ACC112 (cell line): ENCODE measurements around the gene ARPP19.
"Not testable (repeated sequence)": the region's sequence is repeated elsewhere in the genome, so short reads cannot be mapped to it uniquely, and the experiment has no call there.

Experiments used
- H2AFZ ChIP-seq: fragments of 200-600 bp; sonication (generic); one replicate; pipeline ENCODE4 v1.6.0; 2017; ENCODE audit warnings: antibody characterized with exemption, low read length; ENCODE audit not compliant: unreplicated experiment
- H3K27ac ChIP-seq: fragments of 200-600 bp; sonication (generic); 2 replicates; pipeline ENCODE4 v1.5.1; 2014; ENCODE audit warnings: low read depth, mild to moderate bottlenecking, antibody characterized with exemption, low read length, moderate library complexity
- H3K27me3 ChIP-seq: fragments of 200-600 bp; sonication (generic); 2 replicates; pipeline ENCODE4 v1.6.1; 2014; ENCODE audit warnings: mild to moderate bottlenecking, antibody characterized with exemption, low read length, moderate library complexity, mixed read lengths; ENCODE audit not compliant: insufficient read depth
- H3K36me3 ChIP-seq: fragments of 200-600 bp; sonication (generic); 2 replicates; pipeline ENCODE4 v1.6.1; 2016; ENCODE audit warnings: mild to moderate bottlenecking, antibody characterized with exemption, low read length, moderate library complexity, mixed read lengths; ENCODE audit not compliant: insufficient read depth
- H3K4me1 ChIP-seq: fragments of 200-600 bp; sonication (generic); one replicate; pipeline ENCODE4 v1.6.1; 2016; ENCODE audit warnings: low read length, mixed read lengths; ENCODE audit not compliant: insufficient read depth, unreplicated experiment, control insufficient read depth
- H3K4me3 ChIP-seq: fragments of 200-600 bp; sonication (generic); 2 replicates; pipeline ENCODE4 v1.5.1; 2014; ENCODE audit warnings: mild to moderate bottlenecking, low read depth, low read length
- H3K79me2 ChIP-seq: fragments of 200-600 bp; sonication (generic); one replicate; pipeline ENCODE4 v1.6.0; 2016; ENCODE audit warnings: low read length; ENCODE audit not compliant: control insufficient read depth, unreplicated experiment, insufficient read depth

ARPP19 gene

DNA sequence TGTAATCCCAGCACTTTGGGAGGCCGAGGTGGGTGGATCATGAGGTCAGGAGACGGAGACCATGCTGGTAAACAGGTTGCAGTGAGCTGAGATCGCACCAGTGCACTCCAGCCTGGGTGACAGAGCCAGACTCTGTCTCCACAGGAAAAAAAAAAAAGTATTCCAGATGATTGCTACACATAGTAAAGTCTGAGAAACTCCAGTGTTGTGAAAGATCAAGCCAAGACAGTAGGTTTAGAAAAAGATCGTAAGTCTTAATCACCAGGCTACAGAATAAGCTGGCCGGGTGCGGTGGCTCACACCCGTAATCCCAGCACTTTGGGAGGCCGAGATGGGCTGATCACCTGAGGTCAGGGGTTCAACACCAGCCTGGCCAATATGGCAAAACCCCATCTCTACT is 56.0 kb downstream of the ARPP19 start:
- peaks cover 26% of the 10 kb centered on the region for H3K79me2 ChIP-seq
- H3K27ac ChIP-seq: not testable (repeated sequence)

DNA sequence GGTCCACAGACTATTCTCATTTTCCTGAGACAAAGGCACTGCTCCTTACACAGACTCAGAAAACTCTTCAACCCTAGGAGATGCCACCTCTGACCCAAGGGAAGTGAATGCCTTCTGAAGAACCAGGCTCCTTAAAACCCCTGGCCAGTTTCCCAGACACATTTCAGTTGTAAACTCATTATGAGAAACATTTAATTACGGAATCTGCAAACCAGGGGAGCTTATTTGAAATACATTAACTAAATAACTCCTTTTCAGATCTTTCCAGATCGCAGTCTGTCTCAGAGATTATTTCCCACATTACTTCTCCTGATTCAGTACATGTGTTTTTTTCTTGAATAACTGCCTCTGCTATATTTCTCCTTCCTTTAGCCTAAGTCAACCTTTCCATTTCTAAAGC is 57.7 kb downstream of the ARPP19 start:
- Histone ChIP-seq H3K4me3 (no peak overlapping the region), H3K4me1 (no peaks in the 10 kb centered on the region), H3K27ac (no peak overlapping the region), H3K27me3 (no peaks in the 10 kb centered on the region), H3K79me2 (peaks cover 25% of the 10 kb centered on the region), H3K36me3 (no peaks in the 10 kb centered on the region), H2AFZ (no peak overlapping the region)

More for the DNA sequence above, 56.0 kb downstream of the ARPP19 start:
- H3K27me3 ChIP-seq, H2AFZ ChIP-seq, H3K36me3 ChIP-seq, H3K4me3 ChIP-seq, H3K4me1 ChIP-seq: not testable (repeated sequence)

DNA sequence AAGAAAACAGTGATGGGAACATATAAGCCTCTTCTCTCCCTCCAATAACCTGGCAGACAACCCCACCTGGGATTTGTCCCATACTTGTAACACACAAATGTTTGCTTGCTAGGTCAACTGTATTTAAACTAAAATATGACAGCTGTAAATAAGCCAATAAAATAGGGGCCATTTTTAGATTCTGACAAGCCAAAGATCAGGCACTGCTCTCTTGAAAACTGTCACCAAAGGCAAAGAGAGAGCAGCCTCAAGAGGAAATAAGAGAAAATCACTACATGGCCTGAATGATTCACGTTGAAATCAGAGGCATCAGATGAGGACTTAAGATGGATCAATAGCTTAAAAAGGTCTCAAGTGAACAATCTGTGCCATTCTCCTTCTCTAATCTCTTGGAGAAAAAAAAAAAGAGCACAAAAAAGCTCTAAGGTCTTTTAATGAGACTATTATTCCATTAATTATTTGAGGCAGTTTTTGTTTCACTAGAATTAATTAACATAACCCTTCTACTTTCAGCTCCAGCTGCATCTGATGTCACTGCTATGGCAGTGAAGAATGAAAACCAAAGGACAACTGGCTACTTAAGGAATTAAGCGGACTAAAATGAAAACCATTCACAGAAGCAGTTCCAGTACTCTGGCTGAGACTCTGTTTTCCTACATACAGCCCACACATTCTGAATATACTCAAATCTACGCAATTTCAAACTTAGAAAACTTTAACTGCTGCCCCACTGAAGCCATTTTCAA is 59.2 kb downstream of the ARPP19 start:
- Histone ChIP-seq H2AFZ (no peak overlapping the region), H3K4me1 (no peaks in the 10 kb centered on the region), H3K36me3 (no peaks in the 10 kb centered on the region), H3K79me2 (peaks cover 26% of the 10 kb centered on the region), H3K4me3 (no peak overlapping the region), H3K27me3 (no peaks in the 10 kb centered on the region), H3K27ac (no peak overlapping the region)

DNA sequence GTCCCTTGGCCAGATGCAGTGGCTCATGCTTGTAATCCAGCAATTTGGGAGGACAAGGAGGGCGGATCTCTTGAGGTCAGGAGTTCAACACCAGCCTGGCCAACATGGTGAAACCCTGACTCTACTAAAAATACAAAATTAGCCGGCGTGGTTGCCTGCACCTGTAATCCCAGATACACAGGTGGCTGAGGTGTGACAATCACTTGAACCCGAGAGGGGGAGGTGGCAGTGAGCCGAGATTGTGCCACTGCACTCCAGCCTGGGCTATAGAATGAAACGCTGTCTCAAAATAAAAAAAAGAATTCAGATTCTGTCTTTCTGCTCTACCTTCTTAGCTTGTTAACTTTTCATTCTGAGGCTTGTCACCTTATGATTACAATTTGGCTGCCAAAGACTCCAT is 62.3 kb downstream of the ARPP19 start:
- Histone ChIP-seq H3K27ac (no peak overlapping the region), H3K36me3 (no peaks in the 10 kb centered on the region), H3K79me2 (peaks cover 20% of the 10 kb centered on the region), H3K4me1 (peaks cover 11% of the 10 kb centered on the region), H2AFZ (no peak overlapping the region), H3K27me3 (no peaks in the 10 kb centered on the region), H3K4me3 (no peak overlapping the region)

DNA sequence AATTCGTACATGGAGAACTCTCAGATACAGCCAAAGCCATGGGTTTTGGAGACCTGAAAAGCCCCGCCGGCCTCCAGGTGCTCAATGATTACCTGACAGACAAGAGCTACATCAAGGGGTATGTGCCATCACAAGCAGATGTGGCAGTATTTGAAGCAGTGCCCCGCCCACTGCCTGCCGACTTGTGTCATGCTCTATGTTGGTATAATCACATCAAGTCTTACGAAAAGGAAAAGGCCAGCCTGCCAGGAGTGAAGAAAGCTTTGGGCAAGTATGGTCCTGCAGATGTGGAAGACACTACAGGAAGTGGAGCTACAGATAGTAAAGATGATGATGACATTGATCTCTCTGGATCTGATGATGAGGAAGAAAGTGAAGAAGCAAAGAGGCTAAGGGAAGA is 63.7 kb downstream of the ARPP19 start:
- Histone ChIP-seq H3K27ac (no peak overlapping the region), H3K36me3 (no peaks in the 10 kb centered on the region), H3K27me3 (no peaks in the 10 kb centered on the region), H3K4me1 (peaks cover 11% of the 10 kb centered on the region), H3K4me3 (no peak overlapping the region), H2AFZ (no peak overlapping the region), H3K79me2 (peaks cover 11% of the 10 kb centered on the region)

DNA sequence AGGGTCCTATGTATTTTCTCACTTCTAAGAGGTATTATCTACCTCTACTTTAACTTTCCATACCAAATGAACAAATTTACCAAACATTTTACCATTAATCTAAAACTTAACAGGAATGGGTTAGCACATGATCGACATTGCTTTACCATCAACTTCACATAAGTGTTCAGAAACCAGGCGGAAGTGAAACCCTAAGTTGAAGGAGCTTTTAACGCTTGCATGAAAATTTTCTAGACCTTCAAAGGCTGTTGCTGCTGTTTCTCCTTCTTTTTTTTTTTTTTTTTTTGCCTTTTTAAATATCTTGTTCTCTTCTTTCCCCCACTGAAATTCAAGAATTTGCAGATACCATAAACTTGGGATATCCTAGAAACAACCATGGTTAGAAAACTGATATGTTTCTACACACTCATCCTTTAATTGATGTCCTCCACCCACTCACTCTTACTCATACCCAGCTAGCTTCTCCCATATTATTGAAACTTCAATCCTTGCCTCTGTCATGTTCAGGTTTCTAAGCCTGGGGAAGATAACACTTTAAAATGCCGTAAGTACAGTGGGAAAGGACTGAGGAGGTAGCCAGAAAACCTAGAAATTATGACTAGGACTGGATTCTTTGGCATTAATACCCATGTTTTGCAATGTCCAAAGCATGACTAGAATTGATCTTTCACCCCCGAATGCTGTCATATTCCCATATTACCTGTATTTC is 64.9 kb downstream of the ARPP19 start:
- Histone ChIP-seq H3K27ac (peak overlapping the region; percentile 32), H3K4me1 (peaks cover 11% of the 10 kb centered on the region), H3K4me3 (no peak overlapping the region), H3K36me3 (no peaks in the 10 kb centered on the region), H3K27me3 (no peaks in the 10 kb centered on the region), H2AFZ (no peak overlapping the region), H3K79me2 (peaks cover 6% of the 10 kb centered on the region)

DNA sequence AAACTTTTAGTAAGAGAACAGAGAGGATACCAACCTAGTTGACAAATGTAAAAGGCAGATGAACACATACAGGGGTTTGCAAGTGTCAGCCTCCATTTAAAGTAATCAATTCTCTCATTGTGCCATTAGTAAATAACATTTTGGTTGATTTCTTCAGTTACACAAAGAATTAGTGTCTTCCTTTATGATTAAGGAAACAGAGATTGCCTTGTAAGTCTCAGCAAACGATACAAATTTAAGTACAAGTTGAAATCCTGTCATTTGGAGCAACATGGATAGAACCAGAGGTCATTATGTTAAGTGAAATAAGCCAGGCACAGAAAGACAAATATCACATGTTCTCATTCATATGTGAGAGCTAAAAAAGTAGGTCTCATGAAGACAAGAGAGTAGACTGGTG is 66.2 kb downstream of the ARPP19 start:
- H3K36me3 ChIP-seq: no peaks in the 10 kb centered on the region
- no peak overlapping the region for H2AFZ ChIP-seq
- H3K4me3 ChIP-seq: no peak overlapping the region
- no peaks in the 10 kb centered on the region for H3K27me3 ChIP-seq
- H3K79me2 ChIP-seq: peaks cover 2% of the 10 kb centered on the region
- H3K4me1 ChIP-seq: peaks cover 16% of the 10 kb centered on the region
- H3K27ac ChIP-seq: no peak overlapping the region

DNA sequence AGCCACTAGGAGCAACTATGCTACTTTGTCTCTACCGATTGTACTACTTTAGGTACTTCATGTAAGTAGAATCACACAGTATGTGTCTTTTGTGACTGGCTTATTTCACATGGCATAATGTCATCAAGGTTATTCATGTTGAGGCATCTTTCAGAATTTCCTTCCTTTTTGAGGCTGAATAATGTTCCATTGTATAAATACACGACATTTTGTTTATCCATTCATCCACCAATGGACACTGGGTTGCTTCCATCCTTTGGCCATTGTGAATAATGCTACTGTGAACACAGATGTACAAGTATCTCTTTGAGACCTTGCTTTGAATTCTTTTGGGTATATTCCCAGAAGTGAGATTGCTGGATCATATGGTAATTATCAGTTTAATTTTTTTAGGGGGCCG is 69.3 kb downstream of the ARPP19 start:
- no peaks in the 10 kb centered on the region for H3K36me3 ChIP-seq

DNA sequence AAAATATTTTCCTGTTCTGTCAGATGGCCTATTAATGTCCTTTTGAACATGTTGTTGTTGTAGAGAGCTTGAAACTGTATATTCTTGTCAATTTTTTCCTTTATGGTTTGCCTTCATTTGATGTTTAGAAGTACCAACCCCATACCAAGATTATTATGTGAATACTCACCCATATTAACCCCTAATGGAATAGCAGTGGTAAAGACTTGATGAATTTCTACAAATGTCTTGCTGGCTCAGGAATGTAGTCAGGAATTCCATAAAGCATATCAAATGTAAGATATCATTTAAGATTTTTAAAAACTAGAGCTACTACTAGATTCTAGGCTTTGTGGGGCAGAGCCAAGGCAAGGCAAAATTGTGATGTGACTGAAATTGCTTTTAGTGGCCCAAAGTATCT is 70.1 kb downstream of the ARPP19 start:
- no peak overlapping the region for H3K4me3 ChIP-seq
- no peaks in the 10 kb centered on the region for H3K79me2 ChIP-seq
- H3K4me1 ChIP-seq: peaks cover 28% of the 10 kb centered on the region
- no peaks in the 10 kb centered on the region for H3K27me3 ChIP-seq
- peak overlapping the region; percentile 0 for H2AFZ ChIP-seq
- H3K36me3 ChIP-seq: no peaks in the 10 kb centered on the region
- H3K27ac ChIP-seq: no peak overlapping the region

More for the DNA sequence above, 69.3 kb downstream of the ARPP19 start:
- H2AFZ ChIP-seq: no peak overlapping the region
- H3K4me1 ChIP-seq: peaks cover 28% of the 10 kb centered on the region
- H3K27me3 ChIP-seq: no peaks in the 10 kb centered on the region
- H3K79me2 ChIP-seq: no peaks in the 10 kb centered on the region
- no peak overlapping the region for H3K4me3 ChIP-seq
- H3K27ac ChIP-seq: no peak overlapping the region
